HepG2 (cell line): Measurements from ENCODE around the gene PANK4. TPM values are rescaled to one million over a fixed set of nuclear protein-coding genes. Genes with fewer than 3 reads are reported as not detected.

Experiments
- CBFB ChIP-seq: sonication (generic); formaldehyde crosslinking; IDR thresholded peaks from 2 replicates; pipeline ENCODE4 v1.4.0; 2020; ENCODE audit warnings: missing genetic modification reagents
- CREM ChIP-seq, 2 experiments: sonication (generic) in 1 of 2; formaldehyde crosslinking in 1 of 2; IDR thresholded peaks; 2 replicates each; pipeline versions ENCODE4 v1.4.0 to v1.6.1; 2016 to 2020; ENCODE audit warnings: antibody characterized with exemption in 1 of 2, mild to moderate bottlenecking in 1 of 2, missing genetic modification reagents in 1 of 2
- EZH2 ChIP-seq: conservative IDR thresholded peaks from 2 replicates; pipeline ENCODE4 v1.6.1; 2012; ENCODE audit warnings: mild to moderate bottlenecking, low read depth, low read length, moderate library complexity
- GABPB1 ChIP-seq: IDR thresholded peaks from 2 replicates; pipeline ENCODE4 v1.6.1; 2016; ENCODE audit warnings: mild to moderate bottlenecking, missing genetic modification reagents, moderate library complexity, missing compliant biosample characterization
- HDAC2 ChIP-seq: sonication (generic); formaldehyde crosslinking; IDR thresholded peaks from 2 replicates; pipeline ENCODE4 v1.4.0; 2020; ENCODE audit warnings: missing genetic modification reagents
- IKZF5 ChIP-seq: IDR thresholded peaks from 2 replicates; pipeline ENCODE4 v1.6.1; 2018; ENCODE audit warnings: missing genetic modification reagents, mild to moderate bottlenecking, missing compliant biosample characterization
- ISL2 ChIP-seq: sonication (generic); formaldehyde crosslinking; IDR thresholded peaks from 2 replicates; pipeline ENCODE4 v1.5.0; 2020; ENCODE audit warnings: missing genetic modification reagents
- MXD4 ChIP-seq: IDR thresholded peaks from 2 replicates; pipeline ENCODE4 v1.6.1; 2016; ENCODE audit warnings: mild to moderate bottlenecking, missing biosample characterization, missing genetic modification reagents
- NCOA5 ChIP-seq: sonication (generic); formaldehyde crosslinking; IDR thresholded peaks from 2 replicates; pipeline ENCODE4 v1.4.0; 2020; ENCODE audit warnings: missing genetic modification reagents
- PATZ1 ChIP-seq: sonication (generic); formaldehyde crosslinking; IDR thresholded peaks from 2 replicates; pipeline ENCODE4 v1.4.0; 2020; ENCODE audit warnings: missing genetic modification reagents
- PHF8 ChIP-seq: sonication (generic); formaldehyde crosslinking; IDR thresholded peaks from 2 replicates; pipeline ENCODE4 v1.5.0; 2020; ENCODE audit warnings: missing genetic modification reagents
- SIN3A ChIP-seq: IDR thresholded peaks from 2 replicates; pipeline ENCODE4 v1.6.1; 2011; ENCODE audit warnings: low read depth, mild to moderate bottlenecking, control low read depth, low read length, borderline replicate concordance
- TBP ChIP-seq: sonication (generic); formaldehyde crosslinking; IDR thresholded peaks from 2 replicates; pipeline ENCODE4 v1.5.0; 2020; ENCODE audit warnings: missing genetic modification reagents
- ZBTB2 ChIP-seq: sonication (generic); formaldehyde crosslinking; IDR thresholded peaks from 2 replicates; pipeline ENCODE4 v1.8.0; 2022; ENCODE audit warnings: low read depth, missing genetic modification reagents
- ZFP90 ChIP-seq: sonication (generic); formaldehyde crosslinking; IDR thresholded peaks from 2 replicates; pipeline ENCODE4 v1.8.0; 2022; ENCODE audit warnings: missing genetic modification reagents, mild to moderate bottlenecking, inconsistent platforms, borderline replicate concordance
- ZFY ChIP-seq: sonication (generic); formaldehyde crosslinking; IDR thresholded peaks from 2 replicates; pipeline ENCODE4 v1.4.0; 2020; ENCODE audit warnings: missing genetic modification reagents
- ZNF282 ChIP-seq: fragments of 450-650 bp; IDR thresholded peaks from 2 replicates; pipeline ENCODE4 v1.6.1; 2018; ENCODE audit not compliant: partially characterized antibody
- ZNF530 ChIP-seq: sonication (generic); formaldehyde crosslinking; IDR thresholded peaks from 2 replicates; pipeline ENCODE4 v1.5.0; 2020; ENCODE audit warnings: low read depth, mild to moderate bottlenecking, missing genetic modification reagents
- ZNF563 ChIP-seq: sonication (generic); formaldehyde crosslinking; IDR thresholded peaks from 2 replicates; pipeline ENCODE4 v1.8.0; 2022; ENCODE audit warnings: mild to moderate bottlenecking, moderate library complexity, missing genetic modification reagents
- ZNF691 ChIP-seq: sonication (generic); formaldehyde crosslinking; IDR thresholded peaks from 2 replicates; pipeline ENCODE4 v1.4.0; 2020; ENCODE audit warnings: missing genetic modification reagents, low read depth, mild to moderate bottlenecking, borderline replicate concordance
- polyA plus RNA-seq, 8 experiments: library from polyadenylated mRNA; depleted of rRNA in 3 of 8; stranded (reverse) in 7 of 8; unstranded in 1 of 8; fragments of >200 nt; fragmentation: Illumina TruSeq in 4 of 8; extraction: Trizol in 4 of 8; gene quantifications; 2 replicates each; pipeline versions ENCODE4 v1.2.1 to v1.2.3, GENCODE V29; 2011 to 2016; ENCODE audit warnings: low read depth in 4 of 8, missing spikeins in 1 of 8, mixed read lengths in 1 of 8; ENCODE audit not compliant: insufficient read depth in 1 of 8
- total RNA-seq, 5 experiments: library from RNA; depleted of rRNA; stranded (reverse); fragments of >200 nt; fragmentation: Illumina TruSeq; extraction: Trizol; gene quantifications; 2 replicates each; pipeline ENCODE4 v1.2.3, GENCODE V29; 2016; ENCODE audit warnings: low read depth in 1 of 5
- TF ChIP-seq, protein P1 (sequence below): sonication (generic); formaldehyde crosslinking; IDR thresholded peaks from 2 replicates; pipeline ENCODE4 v1.5.0; 2020; ENCODE audit warnings: missing genetic modification reagents

PANK4 gene
- total and polyA plus RNA-seq, 2 of the 13 experiments (the other 11 are each of a cell fraction or from before 2014, with no cell fraction given), result 17.4 to 19.3 TPM

- TF ChIP-seq ZBTB2 (CRISPR knock-in tag) (no peak), HDAC2 (CRISPR knock-in tag) (no peak), GABPB1 (CRISPR knock-in tag) (peak; percentile 53; the same call in 1 of the 2 replicates), PHF8 (CRISPR knock-in tag) (peak; percentile 32; the same call in 1 of the 2 replicates), ZNF282 (no peak), CBFB (CRISPR knock-in tag) (no peak), PATZ1 (peak; percentile 59; the same call in 1 of the 2 replicates), IKZF5 (CRISPR knock-in tag) (0 out of 2 replicates have a peak, but pooled peaks have one; percentile 4), MXD4 (CRISPR knock-in tag) (0 out of 2 replicates have a peak, but pooled peaks have one; percentile 27), ZNF691 (CRISPR knock-in tag) (0 out of 2 replicates have a peak, but pooled peaks have one; percentile 29), ZNF563 (peak; percentile 83; the same call in 1 of the 2 replicates), ZFY (CRISPR knock-in tag) (peak; percentile 56; the same call in 1 of the 2 replicates), EZH2 (no peak), TBP (peak; percentile 69; the same call in 1 of the 2 replicates), ISL2 (0 out of 2 replicates have a peak, but pooled peaks have one; percentile 34), NCOA5 (CRISPR knock-in tag) (no peak), SIN3A (peak; percentile 50; the same call in 1 of the 2 replicates), ZNF530 (CRISPR knock-in tag) (no peak), CREM (IDR thresholded peaks at IDR 0.05) (no peak), CREM (CRISPR knock-in tag; IDR thresholded peaks at IDR 0.05) (no peak), ZFP90 (CRISPR knock-in tag) (0 out of 2 replicates have a peak, but pooled peaks have one; percentile 30)
- TF ChIP-seq, protein P1, sequence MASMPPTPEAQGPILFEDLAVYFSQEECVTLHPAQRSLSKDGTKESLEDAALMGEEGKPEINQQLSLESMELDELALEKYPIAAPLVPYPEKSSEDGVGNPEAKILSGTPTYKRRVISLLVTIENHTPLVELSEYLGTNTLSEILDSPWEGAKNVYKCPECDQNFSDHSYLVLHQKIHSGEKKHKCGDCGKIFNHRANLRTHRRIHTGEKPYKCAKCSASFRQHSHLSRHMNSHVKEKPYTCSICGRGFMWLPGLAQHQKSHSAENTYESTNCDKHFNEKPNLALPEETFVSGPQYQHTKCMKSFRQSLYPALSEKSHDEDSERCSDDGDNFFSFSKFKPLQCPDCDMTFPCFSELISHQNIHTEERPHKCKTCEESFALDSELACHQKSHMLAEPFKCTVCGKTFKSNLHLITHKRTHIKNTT (CRISPR knock-in tag), result no peak
These were observed 19.5 kb upstream of the PANK4 start (continued) for GRCh38 chr1:2545754-2546514.
